Astrocyte (in vitro differentiated cells and primary cell): ENCODE data around the gene VPS39. TPM values are rescaled to one million over a fixed set of nuclear protein-coding genes. Genes with fewer than 3 reads are reported as not detected.

Experiments
- DNase-seq: peaks from one replicate; pipeline ENCODE4 v3.0.0-alpha.2; 2010; ENCODE audit warnings: low read depth
- FAIRE-seq: peaks from 2 replicates; lab custom pipeline; 2011; peaks lifted over from hg19 to GRCh38; lab: Jason Lieb, UNC
- H2AFZ ChIP-seq: 2 replicates; pipeline ENCODE4 v1.6.0; 2012; ENCODE audit warnings: low read depth, low read length, inconsistent platforms
- H3K27ac ChIP-seq: 2 replicates; pipeline ENCODE4 v1.5.1; 2011; ENCODE audit warnings: low read depth, low read length, inconsistent platforms
- H3K27me3 ChIP-seq: 2 replicates; pipeline ENCODE4 v1.6.0; 2011; ENCODE audit warnings: low read length, inconsistent platforms; ENCODE audit not compliant: insufficient read depth
- H3K36me3 ChIP-seq: 2 replicates; pipeline ENCODE4 v1.5.1; 2011; ENCODE audit warnings: low read length, inconsistent platforms; ENCODE audit not compliant: insufficient read depth
- H3K4me1 ChIP-seq: 2 replicates; pipeline ENCODE4 v1.5.1; 2011; ENCODE audit warnings: low read length, inconsistent platforms; ENCODE audit not compliant: insufficient read depth
- H3K4me2 ChIP-seq: 2 replicates; pipeline ENCODE4 v1.6.0; 2012; ENCODE audit warnings: low read length, inconsistent platforms
- H3K4me3 ChIP-seq: 2 replicates; pipeline ENCODE4 v1.5.1; 2011; ENCODE audit warnings: low read depth, mild to moderate bottlenecking, low read length, inconsistent platforms; ENCODE audit not compliant: insufficient read depth
- H3K79me2 ChIP-seq: 2 replicates; pipeline ENCODE4 v1.6.0; 2012; ENCODE audit warnings: mild to moderate bottlenecking, low read length, inconsistent platforms; ENCODE audit not compliant: insufficient read depth
- H3K9ac ChIP-seq: 2 replicates; pipeline ENCODE4 v1.6.0; 2012; ENCODE audit warnings: mild to moderate bottlenecking, low read length, inconsistent platforms
- H3K9me3 ChIP-seq: 2 replicates; pipeline ENCODE4 v1.5.1; 2012; ENCODE audit warnings: low read depth, mild to moderate bottlenecking, low read length, inconsistent platforms; ENCODE audit not compliant: insufficient read depth
- H4K20me1 ChIP-seq: 2 replicates; pipeline ENCODE4 v1.6.0; 2012; ENCODE audit warnings: low read length, inconsistent platforms; ENCODE audit not compliant: insufficient read depth
- H3K27ac Mint-ChIP-seq: one replicate; pipeline ENCODE4 v1.8.0; 2021; ENCODE audit warnings: mild to moderate bottlenecking, mixed read lengths; ENCODE audit not compliant: unreplicated experiment
- H3K27me3 Mint-ChIP-seq: one replicate; pipeline ENCODE4 v1.8.0; 2021; ENCODE audit warnings: low read depth, mixed read lengths; ENCODE audit not compliant: unreplicated experiment
- H3K36me3 Mint-ChIP-seq: one replicate; pipeline ENCODE4 v1.8.0; 2021; ENCODE audit warnings: low read depth, mixed read lengths; ENCODE audit not compliant: unreplicated experiment
- H3K4me1 Mint-ChIP-seq: one replicate; pipeline ENCODE4 v1.8.0; 2021; ENCODE audit warnings: low read depth, mixed read lengths; ENCODE audit not compliant: unreplicated experiment
- H3K4me3 Mint-ChIP-seq: one replicate; pipeline ENCODE4 v1.8.0; 2021; ENCODE audit warnings: mild to moderate bottlenecking, moderate library complexity, mixed read lengths; ENCODE audit not compliant: unreplicated experiment
- H3K9me3 Mint-ChIP-seq: one replicate; pipeline ENCODE4 v1.8.0; 2021; ENCODE audit warnings: mild to moderate bottlenecking, mixed read lengths; ENCODE audit not compliant: unreplicated experiment
- EZH2 ChIP-seq: IDR thresholded peaks from 2 replicates; pipeline ENCODE4 v1.6.1; 2012; ENCODE audit warnings: mild to moderate bottlenecking, low read length, inconsistent platforms; ENCODE audit not compliant: insufficient read depth
- total RNA-seq: library from RNA; stranded (reverse); gene quantifications from 2 replicates; pipeline ENCODE4 v1.2.1, GENCODE V29; 2021
- TF ChIP-seq, protein P1 (sequence below): IDR thresholded peaks from 2 replicates; pipeline ENCODE4 v1.5.1; 2011; ENCODE audit warnings: low read depth, mild to moderate bottlenecking, inconsistent platforms, low read length, moderate library complexity; ENCODE audit not compliant: insufficient read depth

VPS39 gene
- total RNA-seq, 1 donor from 2014 or later: 60.6 TPM

DNA sequence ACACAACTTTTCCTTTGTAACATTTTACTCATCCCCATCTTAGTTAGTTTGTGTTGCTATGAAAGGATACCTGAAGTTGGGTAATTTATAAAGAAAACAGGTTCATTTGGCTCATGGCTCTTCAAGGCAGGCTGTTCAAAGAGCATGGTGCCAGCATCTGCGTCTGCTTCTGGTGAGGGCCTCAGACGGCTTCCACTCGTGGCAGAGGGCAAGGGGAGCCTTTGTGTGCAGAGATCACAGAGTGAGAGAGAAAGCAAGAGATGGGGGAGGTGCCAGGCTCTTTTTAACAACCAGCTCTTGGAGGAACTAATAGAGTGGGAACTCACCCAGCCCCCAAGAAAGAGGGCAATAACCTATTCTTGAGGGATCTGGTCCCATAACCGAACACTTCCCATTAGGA lies 74.7 kb downstream of the VPS39 start:
- no peaks in the 10 kb centered on the region for H3K4me1 ChIP-seq
- H3K27me3 Mint-ChIP-seq: peaks cover 12% of the 10 kb centered on the region
- H3K4me3 Mint-ChIP-seq: no peak overlapping the region
- H4K20me1 ChIP-seq: no peaks in the 10 kb centered on the region
- H3K27ac ChIP-seq: no peak overlapping the region
- no peak for TF ChIP-seq EZH2
- TF ChIP-seq, protein P1, sequence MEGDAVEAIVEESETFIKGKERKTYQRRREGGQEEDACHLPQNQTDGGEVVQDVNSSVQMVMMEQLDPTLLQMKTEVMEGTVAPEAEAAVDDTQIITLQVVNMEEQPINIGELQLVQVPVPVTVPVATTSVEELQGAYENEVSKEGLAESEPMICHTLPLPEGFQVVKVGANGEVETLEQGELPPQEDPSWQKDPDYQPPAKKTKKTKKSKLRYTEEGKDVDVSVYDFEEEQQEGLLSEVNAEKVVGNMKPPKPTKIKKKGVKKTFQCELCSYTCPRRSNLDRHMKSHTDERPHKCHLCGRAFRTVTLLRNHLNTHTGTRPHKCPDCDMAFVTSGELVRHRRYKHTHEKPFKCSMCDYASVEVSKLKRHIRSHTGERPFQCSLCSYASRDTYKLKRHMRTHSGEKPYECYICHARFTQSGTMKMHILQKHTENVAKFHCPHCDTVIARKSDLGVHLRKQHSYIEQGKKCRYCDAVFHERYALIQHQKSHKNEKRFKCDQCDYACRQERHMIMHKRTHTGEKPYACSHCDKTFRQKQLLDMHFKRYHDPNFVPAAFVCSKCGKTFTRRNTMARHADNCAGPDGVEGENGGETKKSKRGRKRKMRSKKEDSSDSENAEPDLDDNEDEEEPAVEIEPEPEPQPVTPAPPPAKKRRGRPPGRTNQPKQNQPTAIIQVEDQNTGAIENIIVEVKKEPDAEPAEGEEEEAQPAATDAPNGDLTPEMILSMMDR: no peak
- H3K9me3 ChIP-seq: no peaks in the 10 kb centered on the region
- H3K36me3 Mint-ChIP-seq: no peaks in the 10 kb centered on the region
- no peak overlapping the region for H2AFZ ChIP-seq
- FAIRE-seq: no peak
- no peak overlapping the region for H3K4me2 ChIP-seq
- no peaks in the 10 kb centered on the region for H3K9me3 Mint-ChIP-seq
- H3K27ac Mint-ChIP-seq: no peak overlapping the region
- no peak for DNase-seq
- no peak overlapping the region for H3K4me3 ChIP-seq
- peaks cover 37% of the 10 kb centered on the region for H3K27me3 ChIP-seq
- H3K36me3 ChIP-seq: no peaks in the 10 kb centered on the region
- H3K79me2 ChIP-seq: no peaks in the 10 kb centered on the region
- H3K4me1 Mint-ChIP-seq: peaks cover 2% of the 10 kb centered on the region
- H3K9ac ChIP-seq: no peak overlapping the region

DNA sequence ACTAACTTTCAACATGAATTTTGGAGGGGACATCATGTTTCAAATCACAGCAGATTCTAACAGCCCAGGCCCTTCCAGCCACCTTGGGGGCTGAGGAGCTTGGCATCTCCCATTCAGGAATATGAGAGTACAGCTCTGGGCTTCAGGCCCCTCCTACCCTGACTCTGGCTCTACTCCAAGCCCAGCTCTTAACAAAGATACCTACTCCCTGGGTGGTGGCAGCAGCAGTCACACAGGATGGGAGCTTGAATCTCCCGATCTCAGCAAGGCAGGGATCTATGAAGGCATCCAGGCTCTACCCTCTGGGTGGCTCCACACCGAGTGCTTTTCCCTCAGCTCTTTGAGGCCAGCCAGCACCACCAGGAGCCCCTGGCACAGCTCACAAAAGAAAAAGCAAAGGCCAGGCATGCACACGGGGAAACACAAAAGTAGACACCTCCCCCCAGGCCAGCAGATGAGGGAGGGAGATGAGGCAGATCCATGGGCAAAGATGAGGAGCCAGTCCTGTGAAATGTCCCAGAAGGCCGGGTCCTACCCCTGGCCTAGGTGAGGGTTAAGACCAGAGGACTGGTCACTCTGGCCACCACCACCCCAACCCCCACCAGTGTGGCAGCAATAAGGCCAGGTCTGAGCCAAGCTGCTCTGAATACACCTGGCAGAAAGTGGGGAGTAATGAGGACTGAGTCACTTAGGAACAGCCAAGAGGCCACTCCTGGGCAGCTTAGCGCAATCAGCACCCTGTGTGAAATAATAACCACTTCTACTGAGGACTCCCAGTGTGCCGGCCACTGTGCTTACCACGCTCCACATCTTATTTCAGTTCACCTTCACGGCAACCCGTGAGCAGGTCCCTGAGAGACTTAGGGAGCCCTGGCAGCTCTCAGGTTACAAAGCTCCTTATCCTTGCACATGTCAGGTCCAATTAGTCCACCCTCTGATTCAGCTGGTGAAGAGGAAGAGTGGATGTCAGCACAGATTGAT lies 76.0 kb downstream of the VPS39 start:
- Histone ChIP-seq H3K27me3 (peaks cover 37% of the 10 kb centered on the region), H3K9me3 (no peaks in the 10 kb centered on the region), H4K20me1 (no peaks in the 10 kb centered on the region), H3K9ac (no peak overlapping the region), H3K27ac (no peak overlapping the region), H3K4me1 (no peaks in the 10 kb centered on the region), H3K79me2 (no peaks in the 10 kb centered on the region), H3K36me3 (no peaks in the 10 kb centered on the region), H3K4me3 (no peak overlapping the region), H2AFZ (no peak overlapping the region), H3K4me2 (no peak overlapping the region)
- Mint-ChIP-seq H3K36me3 (no peaks in the 10 kb centered on the region), H3K4me1 (peaks cover 2% of the 10 kb centered on the region), H3K27me3 (peaks cover 10% of the 10 kb centered on the region), H3K27ac (no peak overlapping the region), H3K9me3 (no peaks in the 10 kb centered on the region), H3K4me3 (no peak overlapping the region)
- DNase-seq: no peak
- no peak for FAIRE-seq
- TF ChIP-seq, protein P1: no peak
- TF ChIP-seq EZH2: no peak

DNA sequence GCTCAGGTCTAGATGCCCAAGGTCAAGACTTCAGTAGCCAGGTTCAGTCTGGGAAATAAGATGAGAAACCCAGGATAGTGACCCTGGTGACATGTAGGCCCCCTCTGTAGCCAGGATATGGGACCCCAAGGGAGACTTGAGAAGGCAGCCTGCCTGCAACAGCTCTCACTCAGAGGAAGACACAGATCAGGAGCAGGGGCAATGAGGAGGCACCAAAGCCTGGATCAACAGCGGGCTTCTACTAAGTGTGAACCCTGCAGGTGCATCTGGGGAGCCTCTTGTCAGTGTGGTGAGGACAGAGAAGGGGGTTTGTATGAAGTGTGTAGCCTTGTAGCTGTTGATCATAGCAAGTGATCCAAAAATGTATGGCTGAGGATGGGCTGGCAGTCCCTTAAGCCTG lies 77.1 kb downstream of the VPS39 start:
- Histone ChIP-seq H3K27ac (no peak overlapping the region), H3K4me3 (no peak overlapping the region), H3K36me3 (no peaks in the 10 kb centered on the region), H3K79me2 (no peaks in the 10 kb centered on the region), H3K9me3 (no peaks in the 10 kb centered on the region), H3K9ac (no peak overlapping the region), H3K4me1 (no peaks in the 10 kb centered on the region), H4K20me1 (no peaks in the 10 kb centered on the region), H2AFZ (no peak overlapping the region), H3K4me2 (no peak overlapping the region), H3K27me3 (peaks cover 37% of the 10 kb centered on the region)
- Mint-ChIP-seq H3K9me3 (no peaks in the 10 kb centered on the region), H3K27ac (no peak overlapping the region), H3K4me1 (peaks cover 2% of the 10 kb centered on the region), H3K4me3 (no peak overlapping the region), H3K27me3 (peaks cover 10% of the 10 kb centered on the region), H3K36me3 (no peaks in the 10 kb centered on the region)
- DNase-seq: no peak
- no peak for FAIRE-seq
- TF ChIP-seq, protein P1: no peak
- no peak for TF ChIP-seq EZH2
